K562 (cell line): ENCODE measurements around the gene MYO16. TPM values are rescaled to one million over a fixed set of nuclear protein-coding genes. Genes with fewer than 3 reads are reported as not detected.

Experiments
- CCNT2 ChIP-seq: IDR thresholded peaks from 2 replicates; pipeline ENCODE4 v1.6.1; 2011; ENCODE audit warnings: borderline replicate concordance, low read depth, mild to moderate bottlenecking, moderate library complexity, mixed read lengths, low read length; ENCODE audit not compliant: insufficient read length; ENCODE audit errors: extremely low read depth
- CREB1 ChIP-seq, 2 experiments: sonication (generic) in 1 of 2; formaldehyde crosslinking in 1 of 2; IDR thresholded peaks; 2 replicates each; pipeline versions ENCODE4 v1.6.1 to v1.8.0; 2012 to 2022; ENCODE audit warnings: inconsistent platforms in 1 of 2, mild to moderate bottlenecking in 1 of 2, missing genetic modification reagents in 1 of 2, moderate library complexity in 1 of 2
- ESRRB ChIP-seq: fragments of 250-450 bp; sonication (Bioruptor Pico); IDR thresholded peaks from 2 replicates; pipeline ENCODE4 v1.5.0; 2020; ENCODE audit warnings: mild to moderate bottlenecking, moderate library complexity, borderline replicate concordance
- PBX2 ChIP-seq, 2 experiments: IDR thresholded peaks in 1 of 2; conservative IDR thresholded peaks in 1 of 2; 2 replicates each; pipeline ENCODE4 v1.6.1; 2016; ENCODE audit warnings: low read depth in 2 of 2, mild to moderate bottlenecking in 1 of 2, missing compliant biosample characterization in 1 of 2, missing genetic modification characterization in 1 of 2, moderate library complexity in 1 of 2
- ZNF785 ChIP-seq: fragments of 250-450 bp; sonication (Bioruptor Pico); IDR thresholded peaks from 2 replicates; pipeline ENCODE4 v1.4.0; 2020; ENCODE audit warnings: mild to moderate bottlenecking
- polyA plus RNA-seq, 8 experiments: library from polyadenylated mRNA; depleted of rRNA in 4 of 8; stranded (reverse) in 5 of 8; unstranded in 3 of 8; fragments of >200 nt; fragmentation: Nextera tagmentation in 2 of 8; fragmentation: Illumina TruSeq in 1 of 8; extraction: Ambion mirVana in 2 of 8; extraction: Trizol in 1 of 8; gene quantifications; 2 replicates each; pipeline versions ENCODE4 v1.2.1 to v1.2.3, GENCODE V29; 2011 to 2014; ENCODE audit warnings: inconsistent platforms in 1 of 8, missing spikeins in 1 of 8
- total RNA-seq, 7 experiments: library from RNA; depleted of rRNA in 6 of 7; stranded (reverse); fragments of >200 nt in 6 of 7; fragmentation: Illumina TruSeq in 2 of 7; extraction: Trizol in 2 of 7; gene quantifications; 2 replicates each; pipeline versions ENCODE4 v1.2.1 to v1.2.3, GENCODE V29; 2011 to 2021; ENCODE audit warnings: low replicate concordance in 1 of 7

MYO16 gene
- total and polyA plus RNA-seq, 9 of the 15 experiments (the other 6 are each of a cell fraction or from before 2014, with no cell fraction given) = 4.3 to 45.7 (median 12.1) TPM

- TF ChIP-seq CCNT2 = no peak
- TF ChIP-seq PBX2 (CRISPR knock-in tag; IDR thresholded peaks at IDR 0.05; ENCODE audit: low read depth) = no peak
- TF ChIP-seq PBX2 (tag; conservative IDR thresholded peaks at IDR 0.05; ENCODE audit: low read depth) = no peak
- TF ChIP-seq ZNF785 (CRISPR knock-in tag) = no peak
- TF ChIP-seq ESRRB (CRISPR knock-in tag) = no peak
- TF ChIP-seq CREB1 (IDR thresholded peaks at IDR 0.05) = no peak
- TF ChIP-seq CREB1 (CRISPR knock-in tag; IDR thresholded peaks at IDR 0.05) = no peak
These were observed 531.7 kb downstream of the MYO16 start (continued) for GRCh38 chr13:109160887-109161669.
